Measurements from ENCODE around the gene GCDH.

Gene GCDH

GRCh38 chr19:12946731-12947496, 56.0 kb downstream of the GCDH start:
- no peak for TF ChIP-seq POLR2A (IDR thresholded peaks at IDR 0.05; ENCODE audit: low read depth, low read length)
- FAIRE-seq (no peak), DNase-seq (ENCODE audit: insufficient read length, low spot score) (no peak)

DNA sequence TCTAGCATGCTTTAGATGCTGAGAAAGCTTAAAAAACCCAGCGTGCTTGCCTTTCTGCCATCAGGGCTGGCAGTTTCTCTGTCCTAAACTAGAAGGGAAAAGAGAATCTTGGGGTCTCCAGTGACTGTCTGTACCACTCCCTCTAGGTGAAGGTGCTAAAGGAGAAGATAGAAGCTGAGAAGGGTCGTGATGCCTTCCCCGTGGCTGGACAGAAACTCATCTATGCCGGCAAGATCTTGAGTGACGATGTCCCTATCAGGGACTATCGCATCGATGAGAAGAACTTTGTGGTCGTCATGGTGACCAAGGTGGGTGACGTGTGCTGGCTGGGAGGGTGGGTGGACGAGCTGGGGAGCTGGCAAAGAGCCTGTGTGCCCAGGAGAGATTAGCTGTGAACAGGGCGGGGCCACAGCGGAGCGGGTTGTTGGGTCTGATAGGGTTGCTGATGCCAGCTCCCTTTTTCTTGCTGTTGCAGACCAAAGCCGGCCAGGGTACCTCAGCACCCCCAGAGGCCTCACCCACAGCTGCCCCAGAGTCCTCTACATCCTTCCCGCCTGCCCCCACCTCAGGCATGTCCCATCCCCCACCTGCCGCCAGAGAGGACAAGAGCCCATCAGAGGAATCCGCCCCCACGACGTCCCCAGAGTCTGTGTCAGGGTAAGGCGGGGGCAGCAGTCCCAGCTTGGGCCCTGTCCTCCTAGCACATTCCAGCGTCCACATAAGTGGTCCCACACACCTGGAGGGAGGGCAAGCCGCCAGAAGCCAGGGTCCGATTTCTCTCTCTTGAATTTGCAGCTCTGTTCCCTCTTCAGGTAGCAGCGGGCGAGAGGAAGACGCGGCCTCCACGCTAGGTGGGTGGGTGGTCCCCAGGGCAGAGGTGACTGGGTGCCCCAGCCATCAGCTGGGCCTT, 57.0 kb downstream of the GCDH start:
- FAIRE-seq (no peak), DNase-seq (ENCODE audit: insufficient read length, low spot score) (no peak)
- TF ChIP-seq POLR2A (IDR thresholded peaks at IDR 0.05; ENCODE audit: low read depth, low read length), result no peak

DNA sequence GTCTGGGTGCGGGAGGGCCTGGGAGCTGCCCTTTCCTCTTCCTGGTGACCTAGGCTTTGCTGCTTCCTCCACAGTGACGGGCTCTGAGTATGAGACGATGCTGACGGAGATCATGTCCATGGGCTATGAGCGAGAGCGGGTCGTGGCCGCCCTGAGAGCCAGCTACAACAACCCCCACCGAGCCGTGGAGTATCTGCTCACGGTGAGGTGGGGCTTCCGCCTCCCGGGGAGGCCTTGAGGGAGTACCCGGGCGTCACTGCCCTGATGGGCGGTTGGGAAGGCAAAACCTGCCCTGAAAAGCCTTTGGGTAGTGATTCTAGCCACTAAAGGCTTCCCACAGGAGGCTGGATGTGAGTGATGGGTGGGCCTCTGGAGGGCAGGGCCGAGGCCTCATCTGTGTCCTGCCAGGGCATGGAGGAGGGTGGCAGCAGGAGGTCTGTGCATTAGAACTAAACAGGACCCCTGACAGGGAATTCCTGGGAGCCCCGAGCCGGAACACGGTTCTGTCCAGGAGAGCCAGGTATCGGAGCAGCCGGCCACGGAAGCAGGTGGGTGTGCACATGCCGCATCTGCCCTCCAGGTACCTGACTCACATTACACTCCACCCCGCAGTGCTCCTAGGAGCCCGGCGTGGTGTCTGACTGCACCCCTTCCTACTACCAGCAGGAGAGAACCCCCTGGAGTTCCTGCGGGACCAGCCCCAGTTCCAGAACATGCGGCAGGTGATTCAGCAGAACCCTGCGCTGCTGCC, 57.8 kb downstream of the GCDH start:
- no peak for TF ChIP-seq POLR2A (IDR thresholded peaks at IDR 0.05; ENCODE audit: low read depth, low read length)

More for the DNA sequence above, 57.8 kb downstream of the GCDH start:
- DNase-seq (ENCODE audit: insufficient read length, low spot score) (no peak), FAIRE-seq (no peak)
